Measurements from ENCODE around the gene LRP1B.
"Not testable (repeated sequence)": the region's sequence is repeated elsewhere in the genome, so short reads cannot be mapped to it uniquely, and the experiment has no call there.

Gene LRP1B

DNA sequence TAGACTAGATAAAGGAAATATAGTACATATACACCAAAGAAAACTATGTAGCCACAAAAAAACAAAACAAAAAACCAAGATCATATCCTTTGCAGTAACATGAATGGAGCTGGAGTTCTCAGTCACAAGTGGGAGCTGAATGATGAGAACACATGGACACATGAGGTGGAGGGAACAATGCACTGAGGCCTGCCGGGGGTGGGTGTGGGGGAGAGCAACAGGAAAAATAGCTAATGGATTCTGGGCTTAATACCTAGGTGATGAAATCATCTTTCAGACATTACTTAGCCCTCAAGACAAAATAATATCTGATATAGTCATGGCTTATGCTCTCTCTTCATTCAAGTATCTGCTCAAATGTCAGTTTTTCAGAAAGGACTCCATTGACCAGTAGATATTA lies 930.6 kb downstream of the LRP1B start:
- no peak for DNase-seq (ENCODE audit: extremely low read depth, low read depth)
- no peak for TF ChIP-seq CTCF (IDR thresholded peaks at IDR 0.05; ENCODE audit: low read depth, low read length)

DNA sequence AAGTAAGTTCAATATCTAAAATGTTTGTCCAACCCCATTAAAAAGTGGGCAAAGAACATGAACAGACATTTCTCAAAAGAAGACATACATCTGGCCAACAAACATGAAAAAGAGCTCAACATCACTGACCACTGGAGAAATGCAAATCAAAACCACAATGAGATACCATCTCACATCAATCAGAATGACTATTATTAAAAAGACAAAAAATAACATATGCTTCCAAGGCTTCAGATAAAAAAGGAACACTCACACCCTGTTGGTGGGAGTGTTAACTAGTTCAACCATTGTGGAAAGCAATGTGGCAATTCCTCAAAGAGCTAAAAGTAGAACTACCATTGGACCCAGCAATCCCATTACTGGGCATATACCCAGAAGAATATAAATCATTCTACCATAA lies 931.1 kb downstream of the LRP1B start:
- DNase-seq (ENCODE audit: extremely low read depth, low read depth): no peak
- no peak for TF ChIP-seq CTCF (IDR thresholded peaks at IDR 0.05; ENCODE audit: low read depth, low read length)

DNA sequence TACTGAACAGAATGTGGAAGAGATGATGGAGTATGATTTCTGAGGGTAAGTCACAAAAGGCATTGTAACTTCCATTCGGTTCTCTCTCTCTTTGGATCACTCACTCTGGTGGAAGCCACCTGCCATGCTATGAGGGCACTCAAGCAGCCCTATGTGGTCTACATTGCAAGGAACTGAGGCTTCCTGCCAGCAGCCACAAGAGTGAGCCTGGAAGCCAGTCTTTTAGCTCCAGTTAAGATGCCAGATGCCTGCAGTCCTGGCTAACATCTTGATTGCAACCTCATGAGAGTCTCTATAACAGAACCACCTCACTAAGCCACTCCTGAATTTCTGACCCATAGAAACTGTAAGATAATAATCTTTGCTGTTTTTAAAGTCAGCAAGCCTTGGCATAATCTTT lies 935.7 kb downstream of the LRP1B start:
- no peak for DNase-seq (ENCODE audit: extremely low read depth, low read depth)
- no peak for TF ChIP-seq CTCF (IDR thresholded peaks at IDR 0.05; ENCODE audit: low read depth, low read length)

DNA sequence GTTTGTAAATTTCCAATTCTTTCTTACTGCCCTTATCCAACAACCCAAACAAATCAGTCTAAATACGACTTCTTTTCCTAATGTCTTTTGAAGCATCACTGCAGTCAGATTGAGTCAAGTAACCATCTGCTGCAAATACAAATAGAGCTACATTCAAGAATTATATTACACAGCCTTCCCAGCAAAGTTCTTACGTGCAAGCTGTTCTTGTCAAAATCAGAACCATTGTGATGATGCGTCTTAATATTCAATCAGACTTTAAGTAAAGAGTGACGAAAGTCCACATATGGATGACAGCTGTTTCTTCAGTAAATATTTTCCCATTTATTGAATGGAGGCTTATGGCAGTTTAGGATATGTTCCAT lies 943.8 kb downstream of the LRP1B start:
- no peak for TF ChIP-seq CTCF (IDR thresholded peaks at IDR 0.05; ENCODE audit: low read depth, low read length)
- no peak for DNase-seq (ENCODE audit: extremely low read depth, low read depth)

DNA sequence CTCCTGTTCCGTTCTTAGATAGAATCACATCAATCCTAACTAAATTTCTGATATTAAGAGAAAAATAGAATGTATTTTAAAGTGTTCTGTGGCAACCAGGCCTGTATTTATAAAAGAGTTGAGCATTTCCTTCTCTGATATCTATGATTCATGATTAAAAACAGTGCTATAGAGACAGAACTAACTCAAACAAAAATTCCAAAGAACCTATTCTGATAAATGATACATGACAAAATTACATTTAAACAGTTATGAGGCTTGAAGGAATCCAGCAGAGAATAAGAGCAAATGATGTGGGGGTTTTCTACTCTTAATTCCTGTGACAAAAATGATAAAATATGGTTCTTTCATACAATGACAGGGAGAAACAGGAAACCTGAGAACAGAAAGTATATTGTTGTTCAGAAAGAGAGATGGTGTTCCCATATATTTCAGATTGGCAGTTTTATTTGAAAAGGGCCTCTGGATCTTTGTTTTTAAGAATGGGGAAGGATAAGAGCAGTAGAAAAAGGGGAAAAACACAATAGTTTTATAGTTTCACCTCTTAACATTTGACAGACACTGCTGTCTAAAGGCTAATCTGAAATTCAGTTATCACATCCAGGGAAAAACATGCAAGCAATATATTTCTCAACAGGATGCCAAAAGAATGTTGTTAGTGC lies 944.3 kb downstream of the LRP1B start:
- TF ChIP-seq CTCF (IDR thresholded peaks at IDR 0.05; ENCODE audit: low read depth, low read length): no peak
- no peak for DNase-seq (ENCODE audit: extremely low read depth, low read depth)

DNA sequence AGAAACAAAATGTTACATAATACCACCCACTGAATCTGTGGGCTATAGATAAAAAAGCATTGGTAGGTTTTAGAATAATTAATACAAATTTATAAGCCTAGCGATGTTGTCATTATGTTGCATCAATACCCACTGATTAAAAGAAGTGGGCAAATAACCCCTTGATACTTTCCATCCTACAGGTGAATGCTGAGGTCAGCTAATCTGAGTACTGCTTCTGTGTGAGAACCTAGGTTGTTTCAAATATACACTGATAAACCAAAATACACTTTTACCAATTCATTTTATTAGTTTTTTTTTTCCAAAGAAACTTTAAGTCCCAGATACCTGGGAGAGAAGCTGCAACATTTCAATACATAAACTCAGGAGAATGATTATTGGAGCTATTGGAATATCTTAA lies 948.6 kb downstream of the LRP1B start:
- DNase-seq (ENCODE audit: extremely low read depth, low read depth): no peak

DNA sequence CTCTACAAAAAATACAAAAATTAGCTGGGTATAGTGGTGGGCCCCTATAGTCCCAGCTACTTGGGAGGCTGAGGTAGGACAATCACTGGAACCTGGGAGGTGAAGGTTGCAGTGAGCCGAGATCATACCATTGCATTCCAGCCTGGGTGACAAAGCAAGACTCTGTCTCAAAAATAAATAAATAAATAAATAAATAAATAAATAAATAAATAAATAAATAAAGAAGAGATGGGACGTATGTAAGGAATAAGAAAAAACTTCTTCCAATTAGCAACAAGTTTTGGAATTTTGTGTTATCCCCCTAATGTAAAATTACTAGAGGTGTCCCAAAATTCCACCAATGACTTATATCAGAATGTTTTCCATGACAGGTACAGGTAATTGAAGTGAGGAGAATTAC lies 961.7 kb downstream of the LRP1B start:
- DNase-seq (ENCODE audit: extremely low read depth, low read depth): not testable (repeated sequence)

More for the DNA sequence above, 948.6 kb downstream of the LRP1B start:
- no peak for TF ChIP-seq CTCF (IDR thresholded peaks at IDR 0.05; ENCODE audit: low read depth, low read length)

DNA sequence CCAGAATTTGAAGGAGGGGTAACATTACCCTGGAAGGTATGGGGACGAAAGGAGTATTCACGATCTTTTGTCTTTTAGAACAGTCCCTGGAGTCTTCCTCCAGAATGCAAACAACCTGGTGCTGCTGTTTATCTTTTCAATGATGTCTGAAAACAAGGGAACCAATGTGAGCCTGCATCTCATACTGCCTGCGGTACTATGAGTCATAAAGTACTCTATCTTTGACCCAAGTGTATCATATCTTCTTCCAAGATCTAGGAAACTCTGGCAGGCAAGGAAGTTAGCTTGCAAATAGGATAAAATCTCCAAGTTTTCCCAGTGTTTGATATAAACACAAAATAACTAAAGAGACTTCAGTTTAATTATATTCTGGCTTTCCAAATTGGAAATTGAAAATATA lies 968.5 kb downstream of the LRP1B start:
- DNase-seq (ENCODE audit: extremely low read depth, low read depth): no peak

More for the DNA sequence above, 968.5 kb downstream of the LRP1B start:
- no peak for TF ChIP-seq CTCF (IDR thresholded peaks at IDR 0.05; ENCODE audit: low read depth, low read length)

Data from AG09319 (cell line).